GM18951 (cell line): ENCODE results near the gene UTP14A.

Experiments
- POLR2A ChIP-seq: IDR thresholded peaks from 4 replicates; pipeline ENCODE4 v1.6.1; 2011; ENCODE audit warnings: mild to moderate bottlenecking; ENCODE audit not compliant: insufficient read length, insufficient read depth; ENCODE audit errors: extremely low read depth
- in situ Hi-C: fragments of 300-500 bp; cut with MboI; formaldehyde crosslinking; loops from one replicate; pipeline ENCODE4 v1.12.0; 2022; ENCODE audit warnings: low sequenced_read_pairs, mixed read lengths, inconsistent platforms; ENCODE audit not compliant: unreplicated experiment

Gene UTP14A

DNA sequence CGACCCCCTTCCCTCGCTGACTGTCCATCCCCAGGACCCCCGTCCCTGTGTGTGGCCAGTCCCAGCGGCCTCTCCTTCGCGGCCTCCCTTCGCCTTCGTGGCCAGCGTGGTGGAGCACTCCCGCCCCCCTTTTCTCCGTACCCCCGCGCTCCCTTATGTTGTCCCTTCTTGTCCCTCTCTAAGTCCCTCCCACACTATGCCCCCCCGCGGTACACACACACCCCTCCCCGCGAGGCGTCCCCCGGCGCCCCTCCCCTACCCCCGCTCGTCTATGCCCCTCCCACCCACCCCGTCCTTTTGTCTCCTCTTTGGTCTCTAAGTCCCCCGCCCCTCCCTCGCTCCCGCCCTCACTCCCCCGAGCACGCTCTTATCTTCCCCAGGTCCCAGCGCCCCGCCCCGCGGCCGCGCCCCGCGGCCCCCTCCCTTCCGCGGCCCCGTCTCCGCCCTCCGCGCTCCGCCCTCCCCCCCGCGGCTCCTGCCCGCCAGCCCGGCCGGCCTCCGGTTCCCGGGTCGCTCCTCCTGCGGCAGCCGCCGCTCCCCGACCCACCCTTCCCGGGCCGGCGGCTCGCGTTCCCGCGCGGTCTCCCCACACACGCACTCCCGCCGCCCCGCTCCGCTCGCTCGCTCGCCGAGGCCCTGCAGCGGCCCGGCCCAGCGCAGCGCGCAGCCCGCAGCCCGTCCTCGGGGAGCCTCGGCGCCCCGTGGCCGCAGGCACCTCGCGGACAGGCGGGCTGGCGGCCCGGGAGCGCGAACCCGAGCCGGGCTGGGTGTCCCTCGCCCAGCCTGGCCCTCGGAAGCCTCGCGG, 26.3 kb downstream of the UTP14A start:
- in situ Hi-C loops, result no loop called here
- TF ChIP-seq POLR2A, result no peak

DNA sequence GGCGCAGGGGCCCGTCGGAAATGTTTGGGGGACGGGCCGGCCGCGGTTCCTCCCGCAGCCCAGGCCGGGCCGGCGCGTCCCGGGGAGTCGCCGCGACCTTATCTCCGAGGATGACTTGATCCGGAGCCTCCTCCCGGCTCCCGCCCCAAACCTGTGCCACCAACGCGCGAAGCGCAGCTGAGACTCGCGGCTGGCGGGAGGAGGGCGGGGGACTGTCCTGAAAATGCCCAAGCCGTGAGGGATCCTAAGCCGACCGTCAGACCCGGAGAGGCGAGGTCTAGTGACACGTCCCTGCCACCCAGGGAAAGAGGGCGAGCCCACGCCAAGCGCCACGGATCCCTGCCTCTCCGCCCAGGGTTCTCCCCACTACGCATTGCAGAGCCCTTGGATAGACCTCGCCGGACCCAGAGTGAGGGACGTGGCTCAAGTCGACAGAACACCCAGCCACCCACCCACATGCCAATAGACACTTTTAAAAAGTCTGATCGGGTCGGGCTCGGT, 26.9 kb downstream of the UTP14A start:
- TF ChIP-seq POLR2A, result no peak

DNA sequence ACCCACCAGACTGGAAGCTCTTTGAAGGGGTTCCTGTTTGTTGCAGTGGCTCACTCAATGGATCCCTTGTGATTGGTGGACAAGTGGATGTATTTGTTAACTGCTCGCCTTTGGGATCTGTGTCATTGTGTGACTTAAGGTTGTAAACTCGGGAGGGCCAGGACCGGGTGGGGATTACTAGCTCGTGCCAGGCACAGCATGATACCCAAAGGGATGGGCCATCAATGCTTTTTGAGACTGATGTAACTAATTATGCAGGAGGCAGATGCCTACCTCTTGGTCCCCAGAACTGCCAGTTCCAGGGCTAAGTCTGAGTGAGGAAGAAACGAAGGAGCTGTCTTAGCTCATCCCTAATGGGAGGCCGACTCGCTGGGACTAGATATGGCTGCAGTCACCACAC, 27.7 kb downstream of the UTP14A start:
- TF ChIP-seq POLR2A, result no peak
- in situ Hi-C loops, result no loop called here

More for the DNA sequence above, 26.9 kb downstream of the UTP14A start:
- in situ Hi-C loops, result no loop called here

DNA sequence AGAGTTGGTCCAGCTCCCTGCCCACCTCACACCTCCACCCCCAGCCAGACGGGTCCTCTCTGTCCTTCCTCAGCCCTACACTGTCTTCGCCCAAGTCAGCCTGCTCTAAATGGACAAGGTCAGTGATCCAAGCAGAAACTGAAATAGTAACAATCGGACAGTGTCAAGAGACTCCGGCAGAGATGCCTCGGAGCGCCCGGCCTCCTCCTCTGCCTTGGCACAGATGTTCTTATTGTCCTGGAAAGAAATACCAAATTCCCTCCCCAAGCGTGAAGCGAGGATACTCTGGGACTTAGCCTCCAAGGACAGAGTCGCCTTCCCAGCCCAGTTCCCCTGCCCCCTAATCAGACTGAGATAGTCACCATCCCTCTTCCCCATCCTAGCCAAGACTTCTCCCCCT, 28.5 kb downstream of the UTP14A start:
- in situ Hi-C loops, result no loop called here
- no peak for TF ChIP-seq POLR2A

DNA sequence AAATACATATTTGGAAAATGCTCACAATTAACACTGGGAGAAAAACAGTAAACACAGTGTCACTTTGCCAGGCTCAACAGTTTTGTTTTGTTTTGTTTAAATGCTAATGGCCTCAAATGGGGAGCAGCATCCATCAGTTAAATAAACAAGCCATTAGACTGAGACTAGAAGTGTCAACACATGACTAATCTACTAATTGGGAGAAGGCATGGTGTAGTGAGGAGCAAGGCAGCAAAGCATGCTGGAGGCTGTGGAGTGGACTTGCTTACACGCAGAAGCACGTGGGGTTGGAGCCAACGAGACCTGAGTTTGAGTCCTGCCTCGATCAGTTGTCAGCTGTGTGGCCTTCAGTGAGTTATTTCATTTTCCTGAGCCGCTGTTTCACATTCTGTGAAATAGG, 29.0 kb downstream of the UTP14A start:
- no peak for TF ChIP-seq POLR2A
- in situ Hi-C loops, result no loop called here

DNA sequence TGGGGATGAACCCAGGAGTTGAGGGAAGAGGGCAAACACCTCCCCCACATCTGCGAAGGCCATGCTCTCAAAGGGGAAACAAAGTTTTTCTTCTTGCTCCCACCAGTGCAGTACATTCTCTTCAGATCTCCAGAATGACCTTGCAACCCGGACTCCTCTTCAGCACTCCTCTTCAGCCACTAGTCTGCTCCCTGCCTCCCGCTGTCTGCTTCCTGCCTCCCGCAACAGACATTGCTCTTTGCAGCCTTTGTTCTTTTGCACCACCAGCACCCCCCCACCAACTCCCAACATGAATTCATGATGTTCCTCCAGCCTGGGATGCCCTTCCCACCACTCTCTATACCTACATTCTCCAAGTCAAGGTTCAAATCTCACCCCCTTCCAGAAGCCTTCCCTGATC, 32.1 kb downstream of the UTP14A start:
- TF ChIP-seq POLR2A, result no peak
- in situ Hi-C loops, result no loop called here

DNA sequence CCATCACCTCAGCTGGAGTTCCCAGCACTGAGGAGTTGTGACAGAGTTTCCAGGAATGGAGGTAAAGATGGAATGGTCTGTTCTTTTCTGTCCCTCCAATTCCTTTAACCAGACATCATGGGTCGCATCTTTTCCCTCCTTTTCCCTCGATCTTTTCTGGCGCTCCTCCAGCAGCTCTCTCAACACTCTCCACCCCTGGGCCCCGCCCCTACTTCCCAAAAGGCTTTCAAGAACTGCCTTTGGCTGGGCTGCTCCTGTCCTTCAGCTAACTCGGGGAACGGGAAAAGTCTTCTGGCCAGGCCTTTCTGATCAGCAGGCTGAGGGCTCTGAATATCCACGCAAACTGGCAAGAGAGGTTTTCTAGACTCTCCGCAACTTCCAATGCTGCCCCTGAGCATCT, 34.0 kb downstream of the UTP14A start:
- no peak for TF ChIP-seq POLR2A
- in situ Hi-C loops, result no loop called here

DNA sequence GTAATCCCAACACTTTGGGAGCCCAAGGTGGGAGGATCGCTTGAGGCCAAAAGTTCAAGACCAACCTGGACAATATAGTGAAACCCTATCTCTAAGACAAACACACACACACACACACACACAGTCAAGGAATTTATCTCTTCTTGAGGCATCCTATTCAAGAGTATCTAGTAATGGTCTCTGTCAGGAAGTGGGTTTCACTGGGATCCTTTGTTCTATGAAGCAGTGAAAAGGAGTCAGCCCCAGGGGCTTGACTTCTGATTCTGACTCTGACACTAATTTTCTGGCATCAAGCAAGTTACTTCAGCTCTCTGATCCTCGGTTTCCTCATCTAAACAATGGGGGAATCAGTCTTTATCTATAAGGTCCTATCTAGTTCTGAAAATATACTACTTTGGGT, 34.8 kb downstream of the UTP14A start:
- in situ Hi-C loops, result no loop called here
- no peak for TF ChIP-seq POLR2A

DNA sequence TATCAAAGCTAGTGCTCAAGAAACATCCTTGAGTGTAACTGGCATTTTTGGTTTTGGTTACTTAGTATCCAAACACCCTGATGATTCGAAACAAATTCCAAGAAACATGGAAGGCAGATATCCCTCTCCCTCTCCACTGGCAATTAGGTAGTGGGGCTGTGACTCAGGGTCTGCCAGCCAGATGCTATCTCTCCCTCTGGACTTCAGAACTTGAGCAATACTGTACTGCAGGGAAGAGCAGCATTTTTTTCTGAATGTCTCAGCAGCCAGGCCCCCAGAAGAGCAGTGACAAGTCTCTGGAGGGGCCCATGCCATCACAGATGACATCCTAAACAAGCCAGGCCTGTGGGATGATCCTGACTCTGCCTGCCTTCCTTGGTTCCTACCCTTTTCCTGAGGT, 39.2 kb downstream of the UTP14A start:
- in situ Hi-C loops, result no loop called here
- no peak for TF ChIP-seq POLR2A

DNA sequence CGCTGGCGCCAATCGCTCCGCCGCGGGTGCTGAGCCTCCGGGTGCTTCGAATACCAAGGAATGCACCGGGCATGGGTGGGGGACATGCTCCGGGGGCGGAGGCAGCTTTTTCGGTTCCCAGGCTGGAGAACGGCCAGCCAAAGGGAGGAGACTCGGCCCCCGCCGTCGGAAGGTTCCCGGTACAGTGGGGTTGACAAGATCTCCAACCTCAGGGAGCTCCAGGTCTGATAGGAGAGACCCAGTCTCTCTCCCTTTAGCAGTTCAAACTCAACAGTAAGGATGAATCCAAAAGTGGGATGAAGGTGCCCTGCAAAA, 47.3 kb downstream of the UTP14A start:
- in situ Hi-C loops, result no loop called here
- TF ChIP-seq POLR2A, result no peak

DNA sequence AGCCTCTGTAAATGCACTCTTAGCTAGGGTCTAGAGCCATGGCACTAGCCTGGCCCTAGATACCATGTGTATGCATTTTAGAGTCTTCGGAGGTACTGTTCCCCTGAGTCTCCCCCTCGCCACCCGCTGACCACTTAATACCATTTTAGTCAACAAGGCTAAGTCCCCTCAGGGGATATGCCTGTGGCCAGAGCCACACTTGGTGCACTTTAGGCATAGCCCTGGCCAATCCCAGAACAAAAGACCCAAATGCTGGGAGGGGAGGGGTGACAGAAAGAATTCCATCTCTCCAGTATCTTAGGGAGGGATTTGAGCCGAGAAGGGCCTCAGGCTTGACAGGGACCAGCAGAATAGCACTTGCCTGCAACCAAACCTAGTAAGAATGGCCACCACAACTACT, 47.9 kb downstream of the UTP14A start:
- in situ Hi-C loops, result no loop called here
- TF ChIP-seq POLR2A, result no peak

DNA sequence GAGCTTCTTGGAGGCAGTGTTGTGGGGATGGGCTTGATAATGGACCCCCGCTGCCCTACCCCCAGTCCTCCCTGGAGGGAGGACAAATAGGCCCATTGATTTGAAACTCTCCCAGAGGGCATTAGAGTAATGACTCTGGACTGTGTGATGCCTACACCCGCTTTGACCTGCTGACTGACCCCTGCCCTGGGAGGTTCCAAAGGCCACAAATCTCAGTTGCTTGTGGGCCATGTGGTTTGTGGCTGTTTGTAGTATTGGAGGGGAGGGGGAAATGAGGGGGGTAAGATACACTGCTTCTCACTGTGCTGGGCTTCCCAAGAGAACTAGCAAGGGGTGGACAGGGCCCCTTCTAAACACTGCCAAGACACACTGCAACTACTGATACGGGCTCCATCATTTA, 48.8 kb downstream of the UTP14A start:
- in situ Hi-C loops, result no loop called here
- no peak for TF ChIP-seq POLR2A

DNA sequence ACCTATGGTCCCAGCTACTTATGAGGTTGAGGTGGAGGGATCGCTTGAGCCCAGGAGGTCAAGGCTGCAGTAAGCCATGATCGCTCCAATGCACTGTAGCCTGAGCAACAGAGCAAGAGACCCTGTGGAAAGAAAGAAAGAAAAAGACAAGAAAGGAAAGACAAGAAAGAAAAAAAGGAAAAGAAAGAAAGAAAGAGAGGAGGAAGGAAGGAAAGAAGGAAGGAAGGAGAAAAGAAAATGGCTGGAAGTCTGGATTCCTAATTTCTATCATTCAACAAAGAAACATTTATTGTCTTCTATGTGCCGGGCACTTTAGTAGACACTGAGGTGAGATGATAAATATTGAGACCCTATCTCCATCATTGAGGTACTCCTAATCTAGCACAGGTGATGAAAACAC, 49.7 kb downstream of the UTP14A start:
- TF ChIP-seq POLR2A, result no peak
- in situ Hi-C loops, result no loop called here

DNA sequence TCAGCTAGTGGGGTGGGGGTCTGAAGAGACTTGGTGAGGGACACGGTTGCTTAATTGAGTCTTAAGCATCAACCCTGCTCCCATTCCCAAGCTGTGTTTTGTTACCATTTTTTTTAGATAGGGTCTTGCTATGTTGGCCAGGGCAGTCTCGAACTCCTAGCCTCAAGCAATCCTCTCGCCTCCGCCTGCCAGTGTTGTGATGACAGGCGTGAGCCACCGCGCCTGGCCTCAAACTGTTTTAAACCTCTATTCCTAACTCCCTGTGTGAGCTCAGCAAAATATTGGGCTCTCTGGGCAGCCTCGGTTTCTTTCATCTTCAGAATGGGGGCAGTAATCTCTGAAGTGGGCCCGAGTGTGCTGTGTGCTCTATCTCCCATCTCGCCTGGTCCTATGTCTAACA, 50.2 kb downstream of the UTP14A start:
- in situ Hi-C loops, result no loop called here
- TF ChIP-seq POLR2A, result no peak

DNA sequence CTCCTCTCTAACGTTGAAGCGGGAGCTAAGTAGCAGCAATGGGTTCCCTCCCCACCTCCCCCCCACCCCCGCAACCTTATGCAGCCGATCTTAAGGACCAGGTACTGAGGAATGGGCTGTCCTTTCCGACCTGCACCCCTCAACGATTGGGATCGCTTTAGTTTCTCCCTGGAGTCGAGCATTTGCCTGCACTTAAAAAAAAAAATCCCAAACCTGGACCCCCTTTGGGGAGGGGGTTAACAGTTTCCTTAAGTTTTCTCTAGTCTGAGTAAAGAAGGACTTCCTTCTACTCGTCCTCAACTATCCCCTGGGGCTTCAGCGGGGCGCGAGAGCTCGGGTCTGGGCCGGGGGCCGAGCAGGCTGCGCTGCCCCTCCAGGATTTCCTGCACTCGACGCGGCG, 50.8 kb downstream of the UTP14A start:
- in situ Hi-C loops, result no loop called here
- no peak for TF ChIP-seq POLR2A
